PFSK-1 (cell line): Measurements from ENCODE around the gene ACP2.

Source experiments
- POLR2AphosphoS5 ChIP-seq: IDR thresholded peaks from 2 replicates; pipeline ENCODE4 v1.6.1; 2012; ENCODE audit warnings: low read depth, mild to moderate bottlenecking, control low read depth, low read length, moderate library complexity
- SIN3A ChIP-seq: IDR thresholded peaks from 2 replicates; pipeline ENCODE4 v1.6.1; 2012; ENCODE audit warnings: mild to moderate bottlenecking, low read length, moderate library complexity, borderline replicate concordance; ENCODE audit not compliant: insufficient read depth
- TAF1 ChIP-seq: IDR thresholded peaks from 2 replicates; pipeline ENCODE4 v1.6.1; 2012; ENCODE audit warnings: low read length, control low read depth, borderline replicate concordance; ENCODE audit not compliant: insufficient read depth
- TF ChIP-seq, protein P1 (sequence below), 2 experiments: IDR thresholded peaks; 2 replicates each; pipeline versions ENCODE4 v1.6.1 to v1.8.0; 2011 to 2012; ENCODE audit warnings: low read depth in 2 of 2, low read length in 2 of 2, control low read depth in 1 of 2, inconsistent platforms in 1 of 2, mild to moderate bottlenecking in 1 of 2, moderate library complexity in 1 of 2; ENCODE audit not compliant: insufficient read depth in 1 of 2

DNA sequence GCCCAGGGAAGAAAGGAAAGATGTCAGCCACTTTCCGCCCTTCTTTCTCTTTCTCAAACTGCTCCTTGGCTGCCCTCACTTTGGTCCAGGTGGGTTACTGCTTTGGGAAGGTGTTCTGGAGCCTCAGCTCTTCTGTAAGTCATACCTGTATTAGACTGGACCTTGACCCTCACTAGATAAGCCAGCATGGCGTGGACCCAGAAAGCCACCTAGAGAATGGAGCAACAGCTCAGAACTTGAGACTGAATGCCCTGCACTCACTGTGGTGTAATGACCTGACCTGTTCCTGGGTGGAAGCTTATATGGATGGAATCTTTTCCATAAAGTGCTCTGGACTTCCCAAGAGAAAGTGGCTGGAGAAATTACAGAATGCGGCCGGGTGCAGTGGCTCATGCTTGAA is 15.6 kb downstream of the ACP2 start:
- TF ChIP-seq POLR2AphosphoS5 (no peak), TAF1 (no peak), SIN3A (no peak)
- TF ChIP-seq, protein P1, sequence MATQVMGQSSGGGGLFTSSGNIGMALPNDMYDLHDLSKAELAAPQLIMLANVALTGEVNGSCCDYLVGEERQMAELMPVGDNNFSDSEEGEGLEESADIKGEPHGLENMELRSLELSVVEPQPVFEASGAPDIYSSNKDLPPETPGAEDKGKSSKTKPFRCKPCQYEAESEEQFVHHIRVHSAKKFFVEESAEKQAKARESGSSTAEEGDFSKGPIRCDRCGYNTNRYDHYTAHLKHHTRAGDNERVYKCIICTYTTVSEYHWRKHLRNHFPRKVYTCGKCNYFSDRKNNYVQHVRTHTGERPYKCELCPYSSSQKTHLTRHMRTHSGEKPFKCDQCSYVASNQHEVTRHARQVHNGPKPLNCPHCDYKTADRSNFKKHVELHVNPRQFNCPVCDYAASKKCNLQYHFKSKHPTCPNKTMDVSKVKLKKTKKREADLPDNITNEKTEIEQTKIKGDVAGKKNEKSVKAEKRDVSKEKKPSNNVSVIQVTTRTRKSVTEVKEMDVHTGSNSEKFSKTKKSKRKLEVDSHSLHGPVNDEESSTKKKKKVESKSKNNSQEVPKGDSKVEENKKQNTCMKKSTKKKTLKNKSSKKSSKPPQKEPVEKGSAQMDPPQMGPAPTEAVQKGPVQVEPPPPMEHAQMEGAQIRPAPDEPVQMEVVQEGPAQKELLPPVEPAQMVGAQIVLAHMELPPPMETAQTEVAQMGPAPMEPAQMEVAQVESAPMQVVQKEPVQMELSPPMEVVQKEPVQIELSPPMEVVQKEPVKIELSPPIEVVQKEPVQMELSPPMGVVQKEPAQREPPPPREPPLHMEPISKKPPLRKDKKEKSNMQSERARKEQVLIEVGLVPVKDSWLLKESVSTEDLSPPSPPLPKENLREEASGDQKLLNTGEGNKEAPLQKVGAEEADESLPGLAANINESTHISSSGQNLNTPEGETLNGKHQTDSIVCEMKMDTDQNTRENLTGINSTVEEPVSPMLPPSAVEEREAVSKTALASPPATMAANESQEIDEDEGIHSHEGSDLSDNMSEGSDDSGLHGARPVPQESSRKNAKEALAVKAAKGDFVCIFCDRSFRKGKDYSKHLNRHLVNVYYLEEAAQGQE (IDR thresholded peaks at IDR 0.05; ENCODE audit: insufficient read depth in 1 of 2, low read depth in 2 of 2, low read length in 2 of 2) = no peak
